G401.6 (cell line): ENCODE results near the gene MRPL38.
"Not testable (repeated sequence)": the region's sequence is repeated elsewhere in the genome, so short reads cannot be mapped to it uniquely, and the experiment has no call there.

Experiments
- FAIRE-seq: peaks from 2 replicates; lab custom pipeline; 2012; peaks lifted over from hg19 to GRCh38; lab: Jason Lieb, UNC

MRPL38 gene

GRCh38 chr17:75896415-75897159 is 8.1 kb downstream of the MRPL38 start, which contains the start of gene TRIM65:
TSS of gene TRIM65 (minus strand) at chr17:75896951. CDS start at chr17:75896937, 14 bp downstream.
- no peak for FAIRE-seq

GRCh38 chr17:75895370-75896155 is 9.1 kb downstream of the MRPL38 start:
- no peak for FAIRE-seq

- FAIRE-seq: peak; percentile 63
Observed at GRCh38 chr17:75894049-75894733, 10.5 kb downstream of the MRPL38 start.

- FAIRE-seq: no peak
Observed at GRCh38 chr17:75893305-75894048, 11.2 kb downstream of the MRPL38 start.

- no peak for FAIRE-seq
Observed at GRCh38 chr17:75892556-75893224, 12.0 kb downstream of the MRPL38 start.

- no peak for FAIRE-seq
Observed at GRCh38 chr17:75891605-75892555, 12.8 kb downstream of the MRPL38 start.

- no peak for FAIRE-seq
Observed at GRCh38 chr17:75891022-75891604, 13.6 kb downstream of the MRPL38 start.

GRCh38 chr17:75889454-75889853 is 15.2 kb downstream of the MRPL38 start:
- no peak for FAIRE-seq

GRCh38 chr17:75888484-75888883 is 16.2 kb downstream of the MRPL38 start:
- no peak for FAIRE-seq

GRCh38 chr17:75885860-75886259 is 18.8 kb downstream of the MRPL38 start:
- FAIRE-seq: not testable (repeated sequence)

GRCh38 chr17:75885431-75885830 is 19.3 kb downstream of the MRPL38 start:
- no peak for FAIRE-seq

- FAIRE-seq: no peak
Observed at GRCh38 chr17:75881678-75882454, 22.8 kb downstream of the MRPL38 start.

- FAIRE-seq: no peak
Observed at GRCh38 chr17:75880266-75880665, 24.4 kb downstream of the MRPL38 start.

- FAIRE-seq: no peak
Observed at GRCh38 chr17:75878174-75878998, 26.3 kb downstream of the MRPL38 start, which contains the start of gene TRIM47. TSS of gene TRIM47 (minus strand) at chr17:75878581. CDS start at chr17:75878548, 33 bp downstream.

- FAIRE-seq: no peak
Observed at GRCh38 chr17:75877752-75878173, 26.9 kb downstream of the MRPL38 start.

- peak; percentile 66 for FAIRE-seq
Observed at GRCh38 chr17:75876938-75877751, 27.5 kb downstream of the MRPL38 start.
